ENCODE measurements around the gene HSPB7.
"Not testable (repeated sequence)": the region's sequence is repeated elsewhere in the genome, so short reads cannot be mapped to it uniquely, and the experiment has no call there.

HSPB7 gene

GRCh38 chr1:16048573-16049189 lies 30.8 kb upstream of the HSPB7 start:
- DNase-seq, result no peak

GRCh38 chr1:16047791-16048475 lies 30.1 kb upstream of the HSPB7 start:
- no peak for DNase-seq

- no peak for DNase-seq
Measured at GRCh38 chr1:16046842-16047241, 29.0 kb upstream of the HSPB7 start.

- DNase-seq, result no peak
Measured at GRCh38 chr1:16043950-16044349, 26.1 kb upstream of the HSPB7 start.

- DNase-seq, result no peak
Measured at GRCh38 chr1:16043521-16043920, 25.7 kb upstream of the HSPB7 start, which contains the start of gene CLCNKB. Gene CLCNKB, plus strand, starts transcription at chr1:16043782. Its CDS starts 711 bp downstream, at chr1:16044493.

GRCh38 chr1:16042654-16043053 lies 24.8 kb upstream of the HSPB7 start:
- DNase-seq, result not testable (repeated sequence)

- DNase-seq, result no peak
Measured at GRCh38 chr1:16042096-16042495, 24.3 kb upstream of the HSPB7 start.

- no peak for DNase-seq
Measured at GRCh38 chr1:16041200-16041599, 23.4 kb upstream of the HSPB7 start.

GRCh38 chr1:16039871-16040270 lies 22.0 kb upstream of the HSPB7 start:
- DNase-seq, result not testable (repeated sequence)

- no peak for DNase-seq
Measured at GRCh38 chr1:16038620-16038912, 20.7 kb upstream of the HSPB7 start.

- not testable (repeated sequence) for DNase-seq
Measured at GRCh38 chr1:16036461-16036860, 18.6 kb upstream of the HSPB7 start.

- not testable (repeated sequence) for DNase-seq
Measured at GRCh38 chr1:16033103-16033632, 15.3 kb upstream of the HSPB7 start.

- DNase-seq, result no peak
Measured at GRCh38 chr1:16032388-16033102, 14.7 kb upstream of the HSPB7 start.

- no peak for DNase-seq
Measured at GRCh38 chr1:16031551-16031950, 13.7 kb upstream of the HSPB7 start.

- no peak for DNase-seq
Measured at GRCh38 chr1:16029288-16029687, 11.4 kb upstream of the HSPB7 start.

GRCh38 chr1:16029003-16029268 lies 11.1 kb upstream of the HSPB7 start:
- not testable (repeated sequence) for DNase-seq

- no peak for DNase-seq
Measured at GRCh38 chr1:16028237-16029002, 10.6 kb upstream of the HSPB7 start.

- no peak for DNase-seq
Measured at GRCh38 chr1:16026723-16027484, 9.1 kb upstream of the HSPB7 start.

GRCh38 chr1:16026302-16026701 lies 8.5 kb upstream of the HSPB7 start:
- DNase-seq, result not testable (repeated sequence)

- no peak for DNase-seq
Measured at GRCh38 chr1:16023050-16023653, 5.3 kb upstream of the HSPB7 start.

GRCh38 chr1:16022393-16022792 lies 4.5 kb upstream of the HSPB7 start:
- no peak for DNase-seq

- DNase-seq, result no peak
Measured at GRCh38 chr1:16021681-16022080, 3.8 kb upstream of the HSPB7 start, which contains the start of gene CLCNKA. Gene CLCNKA, plus strand, starts transcription at chr1:16022036. Its CDS starts 584 bp downstream, at chr1:16022620.
